ENCODE data around the gene GNB1L.

GRCh38 chr22:19786959-19787848 lies 67.5 kb downstream of the GNB1L start:
- no peak for TF ChIP-seq CTCF (IDR thresholded peaks at IDR 0.05)
- TF ChIP-seq EP300 (IDR thresholded peaks at IDR 0.05), result no peak

Measured in esophagus muscularis mucosa (tissue), 3 donors.